Measurements from ENCODE around the gene ITPR3.

DNA sequence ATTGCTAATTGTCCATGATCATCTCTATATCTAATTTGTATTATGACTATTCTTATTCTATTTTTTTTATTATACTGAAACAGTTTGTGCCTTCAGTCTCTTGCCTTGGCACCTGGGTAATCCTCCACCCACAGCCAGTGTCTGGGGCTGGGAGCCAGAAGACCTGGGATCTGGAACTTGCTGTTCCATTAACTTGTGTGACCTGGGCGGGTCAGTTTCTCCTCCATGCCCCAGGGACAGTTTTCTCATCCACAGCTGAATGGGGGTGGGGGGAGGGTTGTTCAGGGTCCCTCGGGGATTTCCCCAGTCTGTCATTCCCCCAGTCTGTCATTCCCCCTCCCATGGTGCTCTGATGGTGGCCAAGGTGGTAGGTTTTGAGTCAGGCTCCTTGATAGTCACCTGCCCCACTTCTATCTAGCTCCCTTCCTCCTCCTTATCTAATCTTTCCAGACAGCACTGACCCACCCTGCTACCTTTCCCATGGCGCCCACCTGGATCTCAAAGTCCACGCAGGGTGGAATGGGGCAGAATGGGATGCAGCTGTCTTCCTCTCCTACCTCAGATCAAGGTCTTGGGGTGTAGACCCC, 10.9 kb downstream of the ITPR3 start:
- no peak for TF ChIP-seq EZH2 (IDR thresholded peaks at IDR 0.05; ENCODE audit: insufficient read depth, poor library complexity, severe bottlenecking)
- no peak for TF ChIP-seq EZH2phosphoT487 (IDR thresholded peaks at IDR 0.05; ENCODE audit: insufficient read depth, low read depth)

Data from GM23248 (cell line).